ENCODE results near the gene LRCH3.

DNA sequence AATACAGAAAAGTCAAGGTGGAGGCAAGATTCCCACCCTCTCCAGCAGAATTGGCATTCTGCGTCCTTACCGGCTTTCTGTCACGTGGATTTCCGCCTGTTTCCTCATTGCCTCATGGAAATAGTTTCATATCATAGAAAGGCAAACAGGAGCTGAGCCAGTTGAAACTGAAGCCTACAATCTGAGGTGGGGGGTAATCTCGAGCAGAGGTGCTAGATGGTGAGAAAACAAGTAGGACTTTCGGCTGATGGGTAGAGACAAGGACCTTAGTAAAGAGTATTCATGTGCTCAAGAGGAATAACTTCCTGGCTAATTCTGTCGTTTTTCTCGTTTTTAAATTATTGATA is 39.9 kb downstream of the LRCH3 start:
- TF ChIP-seq, protein P1, sequence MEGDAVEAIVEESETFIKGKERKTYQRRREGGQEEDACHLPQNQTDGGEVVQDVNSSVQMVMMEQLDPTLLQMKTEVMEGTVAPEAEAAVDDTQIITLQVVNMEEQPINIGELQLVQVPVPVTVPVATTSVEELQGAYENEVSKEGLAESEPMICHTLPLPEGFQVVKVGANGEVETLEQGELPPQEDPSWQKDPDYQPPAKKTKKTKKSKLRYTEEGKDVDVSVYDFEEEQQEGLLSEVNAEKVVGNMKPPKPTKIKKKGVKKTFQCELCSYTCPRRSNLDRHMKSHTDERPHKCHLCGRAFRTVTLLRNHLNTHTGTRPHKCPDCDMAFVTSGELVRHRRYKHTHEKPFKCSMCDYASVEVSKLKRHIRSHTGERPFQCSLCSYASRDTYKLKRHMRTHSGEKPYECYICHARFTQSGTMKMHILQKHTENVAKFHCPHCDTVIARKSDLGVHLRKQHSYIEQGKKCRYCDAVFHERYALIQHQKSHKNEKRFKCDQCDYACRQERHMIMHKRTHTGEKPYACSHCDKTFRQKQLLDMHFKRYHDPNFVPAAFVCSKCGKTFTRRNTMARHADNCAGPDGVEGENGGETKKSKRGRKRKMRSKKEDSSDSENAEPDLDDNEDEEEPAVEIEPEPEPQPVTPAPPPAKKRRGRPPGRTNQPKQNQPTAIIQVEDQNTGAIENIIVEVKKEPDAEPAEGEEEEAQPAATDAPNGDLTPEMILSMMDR (IDR thresholded peaks at IDR 0.05; ENCODE audit: low read length) = no peak
- no peak for TF ChIP-seq EZH2phosphoT487 (IDR thresholded peaks at IDR 0.05; ENCODE audit: low read length)
